KG1 (cell line): ENCODE data around the gene ABHD16A.
"Not testable (repeated sequence)": the region's sequence is repeated elsewhere in the genome, so short reads cannot be mapped to it uniquely, and the experiment has no call there.

ENCODE experiments used
- DNase-seq: peaks from one replicate; lab custom pipeline; 2025; lab: John Stamatoyannopoulos, UW

The ABHD16A gene

DNA sequence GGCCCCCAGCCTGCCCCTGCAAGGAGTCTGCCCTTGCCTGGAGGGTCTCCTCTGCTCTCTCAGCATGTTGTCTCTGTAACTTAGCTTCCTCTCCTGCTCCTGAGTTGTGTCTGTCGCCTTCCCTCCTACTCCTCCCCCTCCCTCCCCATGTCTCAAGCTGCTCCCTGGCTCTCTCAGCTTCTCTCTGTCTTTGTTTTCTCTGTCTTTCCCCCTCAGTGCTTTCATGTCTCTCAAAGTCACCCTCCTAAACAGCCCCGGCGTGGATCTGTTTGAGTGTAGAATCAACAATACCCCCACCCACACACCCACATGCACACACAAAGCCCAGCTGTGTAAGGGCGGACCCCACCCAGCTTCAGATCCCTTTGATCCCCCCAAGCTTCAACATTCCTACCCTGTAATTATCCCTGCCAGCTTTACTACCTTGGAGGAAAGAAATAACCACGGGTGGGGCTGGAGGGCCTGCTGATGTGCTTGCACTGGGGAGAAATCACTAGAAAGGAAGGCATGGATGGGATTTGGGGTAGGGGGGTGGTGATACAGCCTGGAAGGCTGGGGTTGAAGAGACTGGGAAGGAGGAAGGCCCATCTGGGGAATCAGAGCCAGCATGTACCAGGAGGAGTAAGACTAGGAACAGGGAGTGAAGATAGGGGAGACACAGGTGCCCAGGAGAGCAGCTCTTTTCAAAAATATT lies 11.0 kb upstream of the ABHD16A start:
- no peak for DNase-seq

DNA sequence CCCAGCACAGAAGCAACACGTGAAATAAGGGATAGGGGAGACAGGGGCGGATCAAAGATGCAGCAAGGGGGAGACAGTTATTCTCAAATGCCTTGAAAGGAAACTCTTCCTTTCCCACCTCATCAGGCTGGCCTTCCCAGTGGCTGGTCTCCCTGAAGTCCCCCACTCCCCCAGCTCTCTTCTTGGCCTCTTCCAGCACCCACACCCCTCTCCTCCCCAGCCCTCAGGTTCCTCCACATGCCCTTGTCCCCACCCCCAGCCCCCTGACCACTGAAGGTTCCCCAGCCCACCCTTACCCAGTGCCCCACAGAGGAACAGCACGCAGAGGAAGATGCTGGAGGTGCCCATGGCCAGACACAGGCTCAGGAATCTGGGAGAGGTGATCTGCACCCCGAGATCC lies 10.3 kb upstream of the ABHD16A start:
- DNase-seq: no peak

- no peak for DNase-seq
Observed at GRCh38 chr6:31712296-31712695, 9.2 kb upstream of the ABHD16A start.

- DNase-seq: no peak
Observed at GRCh38 chr6:31711233-31711632, 8.1 kb upstream of the ABHD16A start.

DNA sequence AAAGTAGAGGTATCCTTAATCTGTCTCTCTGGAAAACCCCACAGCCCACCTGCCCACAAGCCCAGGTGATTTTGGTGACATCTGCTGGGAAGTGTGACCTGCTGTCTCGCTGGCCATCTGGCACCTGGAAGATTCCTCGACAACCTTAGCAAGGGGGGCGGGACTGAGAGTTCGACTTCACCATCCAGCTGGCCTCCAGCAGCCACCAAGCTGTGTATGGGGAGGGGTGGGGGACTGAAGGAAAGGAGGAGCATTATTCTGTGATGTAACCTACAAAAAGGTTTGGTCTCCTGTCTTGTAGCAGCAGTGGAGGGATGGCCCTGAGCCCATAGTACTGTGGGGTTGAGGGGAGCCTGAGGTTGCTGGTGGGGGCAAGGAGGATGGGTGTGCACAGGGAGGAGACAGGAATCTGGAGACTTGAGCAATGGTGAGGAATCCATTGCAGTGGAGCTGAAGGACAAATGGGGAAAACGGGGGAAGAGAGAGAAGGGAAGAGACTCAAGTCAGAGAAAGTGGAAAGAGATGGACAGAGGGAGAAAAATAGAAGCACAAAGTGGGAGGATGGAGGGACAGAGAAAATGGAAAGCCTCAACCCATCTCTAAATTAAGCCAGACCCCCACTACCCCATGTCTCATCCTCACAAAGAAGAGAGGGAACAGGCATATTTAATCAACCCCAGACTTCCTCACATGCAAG lies 7.5 kb upstream of the ABHD16A start:
- DNase-seq: no peak

- DNase-seq: not testable (repeated sequence)
Observed at GRCh38 chr6:31709157-31709556, 6.0 kb upstream of the ABHD16A start.

GRCh38 chr6:31708224-31708623 lies 5.1 kb upstream of the ABHD16A start:
- DNase-seq: no peak

GRCh38 chr6:31707701-31708100 lies 4.6 kb upstream of the ABHD16A start:
- no peak for DNase-seq

DNA sequence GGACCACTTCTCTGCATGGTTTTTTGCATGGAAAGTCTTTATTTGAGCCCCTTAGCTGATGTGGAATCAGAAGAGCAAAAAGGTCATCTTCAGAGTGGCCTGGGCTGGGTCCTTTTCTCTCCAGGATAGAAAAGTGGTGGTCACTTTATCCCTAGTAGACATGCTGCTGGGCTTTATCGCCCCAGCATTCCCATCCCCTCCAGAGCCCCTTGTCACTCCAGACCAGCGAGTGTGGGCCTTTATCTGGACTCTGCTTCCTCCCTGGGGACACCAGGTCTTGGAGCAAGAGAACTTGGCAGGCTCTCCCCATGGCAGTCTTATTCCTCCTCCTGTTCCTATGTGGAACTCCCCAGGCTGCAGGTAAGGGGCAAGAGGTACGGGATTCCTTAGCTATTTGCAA lies 3.5 kb upstream of the ABHD16A start, which contains the start of gene LY6G6F:
TSS of gene LY6G6F (plus strand) at position 268 of the 400 bp plus-strand sequence. CDS start at position 309, 41 bp downstream.
- no peak for DNase-seq

DNA sequence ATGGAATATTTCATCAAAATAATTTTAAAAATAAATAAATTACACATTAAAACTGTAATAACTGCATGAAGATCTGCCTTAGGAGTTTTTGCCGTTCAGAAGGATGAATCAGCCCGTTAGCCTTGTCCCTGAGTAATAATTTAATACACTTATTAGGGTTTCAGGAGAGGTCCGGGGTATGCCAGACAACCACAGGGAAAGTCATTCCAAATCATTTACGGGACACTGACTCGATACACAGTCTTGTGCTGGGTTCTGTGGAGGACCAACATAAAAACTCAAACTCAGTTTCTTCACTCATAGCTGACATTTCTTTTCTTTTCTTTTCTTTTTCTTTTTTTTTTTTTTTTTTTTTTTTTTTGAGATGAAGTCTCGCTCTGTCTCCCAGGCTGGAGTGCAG lies 2.8 kb upstream of the ABHD16A start:
- DNase-seq: no peak

- no peak for DNase-seq
Observed at GRCh38 chr6:31702405-31702818, 712 bp downstream of the ABHD16A start.

DNA sequence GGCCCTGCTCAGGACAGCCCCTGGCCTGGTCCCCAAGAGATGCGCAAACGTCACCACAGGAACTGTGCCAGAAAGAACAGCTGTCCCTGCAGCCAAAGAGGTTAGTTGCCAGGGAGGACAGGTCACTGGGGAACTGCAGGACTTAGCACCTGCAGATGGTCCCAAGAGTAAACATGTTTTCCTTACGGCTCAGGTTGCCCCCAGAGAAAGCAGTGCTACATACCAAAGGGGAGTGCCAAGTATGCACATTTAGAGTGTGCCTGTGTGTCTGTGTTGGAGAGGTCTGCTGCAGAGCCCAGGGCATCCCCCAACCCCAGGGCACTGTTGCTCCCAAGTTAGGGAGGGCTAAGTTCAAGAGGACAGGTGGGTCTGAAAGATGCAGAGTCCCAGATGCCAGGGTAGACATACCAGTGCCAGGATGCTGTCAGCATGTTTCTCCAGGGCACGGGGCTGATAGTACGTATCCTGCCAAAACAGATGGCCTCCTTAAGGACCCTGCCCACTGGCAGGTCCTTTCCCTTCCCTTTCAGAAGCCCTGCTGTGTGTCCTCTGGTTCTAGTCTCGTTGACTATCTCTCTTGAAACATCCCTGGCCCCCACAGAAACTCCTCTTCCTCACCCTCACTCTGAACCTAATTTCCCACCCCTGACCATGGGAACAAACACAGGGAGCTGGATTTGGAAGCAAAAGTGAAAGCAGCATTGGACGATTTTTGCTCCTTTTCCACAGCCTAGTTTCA lies 1.3 kb downstream of the ABHD16A start:
- DNase-seq: no peak

- no peak for DNase-seq
Observed at GRCh38 chr6:31700740-31701401, 2.3 kb downstream of the ABHD16A start.

GRCh38 chr6:31697555-31697954 lies 5.6 kb downstream of the ABHD16A start:
- no peak for DNase-seq

GRCh38 chr6:31693535-31693934 lies 9.6 kb downstream of the ABHD16A start:
- no peak for DNase-seq

GRCh38 chr6:31692886-31693285 lies 10.2 kb downstream of the ABHD16A start:
- no peak for DNase-seq

DNA sequence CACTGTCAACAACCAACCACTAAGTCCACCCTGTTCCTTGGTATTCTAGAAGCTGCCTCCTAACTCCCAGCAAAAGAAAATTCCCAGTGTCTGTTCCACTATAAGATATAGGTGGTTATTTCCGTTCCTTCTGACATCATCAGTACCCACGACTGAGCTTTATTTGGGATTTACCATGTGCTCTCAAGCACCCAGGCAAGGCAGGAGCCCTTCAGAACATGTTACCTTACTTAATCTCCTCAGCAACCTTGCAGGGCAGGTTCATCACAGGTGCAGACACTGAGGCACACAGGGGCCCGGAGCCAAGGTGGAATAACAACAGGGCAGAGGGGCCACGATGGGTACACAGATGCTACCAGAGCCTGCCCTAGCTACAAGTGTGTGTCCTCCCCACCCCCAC lies 10.8 kb downstream of the ABHD16A start:
- DNase-seq: no peak

DNA sequence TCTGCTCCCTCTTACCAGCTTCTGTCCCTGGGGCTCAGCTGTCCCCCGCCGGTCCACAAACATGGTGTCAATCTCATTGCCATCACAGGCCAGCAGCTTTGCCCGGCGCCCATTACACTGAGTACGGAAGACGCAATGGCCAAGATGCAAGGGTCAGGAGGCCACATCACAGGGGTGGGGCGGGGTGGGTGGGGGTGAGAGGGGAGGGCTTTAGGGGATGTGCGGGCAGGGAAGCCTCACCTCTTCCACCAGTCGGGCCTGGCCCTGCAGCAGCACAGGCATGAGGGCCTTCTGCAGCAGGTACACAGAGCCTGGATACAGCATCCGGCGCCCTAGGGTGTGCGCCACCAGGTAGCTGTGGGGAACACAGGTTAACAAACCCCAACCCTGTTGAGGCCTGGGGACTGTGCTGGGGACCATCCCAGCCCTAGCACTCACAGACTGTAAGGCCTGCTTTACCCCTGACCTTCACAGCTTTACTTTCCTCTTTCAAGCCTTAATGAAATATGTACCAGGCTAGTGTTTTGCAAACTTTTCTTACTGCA lies 11.5 kb downstream of the ABHD16A start:
- DNase-seq: no peak

DNA sequence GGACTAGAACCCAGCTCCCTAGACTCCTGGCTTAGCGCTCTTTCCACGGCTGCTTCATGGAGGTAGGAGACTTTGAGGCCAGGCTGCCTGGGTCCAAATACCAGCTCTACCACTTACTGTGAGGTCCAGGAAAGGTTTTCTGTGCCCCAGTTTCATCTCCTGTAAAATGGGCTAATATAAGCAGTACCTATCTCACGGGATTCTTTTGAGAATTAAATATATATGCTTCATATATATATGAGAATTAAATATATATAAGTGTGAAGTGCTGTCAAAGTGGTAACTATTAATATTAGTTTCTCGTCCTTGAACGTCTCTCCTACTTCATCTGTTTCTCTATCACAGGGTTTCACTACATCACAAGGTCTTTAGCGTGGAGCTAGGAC lies 12.1 kb downstream of the ABHD16A start:
- DNase-seq: no peak

DNA sequence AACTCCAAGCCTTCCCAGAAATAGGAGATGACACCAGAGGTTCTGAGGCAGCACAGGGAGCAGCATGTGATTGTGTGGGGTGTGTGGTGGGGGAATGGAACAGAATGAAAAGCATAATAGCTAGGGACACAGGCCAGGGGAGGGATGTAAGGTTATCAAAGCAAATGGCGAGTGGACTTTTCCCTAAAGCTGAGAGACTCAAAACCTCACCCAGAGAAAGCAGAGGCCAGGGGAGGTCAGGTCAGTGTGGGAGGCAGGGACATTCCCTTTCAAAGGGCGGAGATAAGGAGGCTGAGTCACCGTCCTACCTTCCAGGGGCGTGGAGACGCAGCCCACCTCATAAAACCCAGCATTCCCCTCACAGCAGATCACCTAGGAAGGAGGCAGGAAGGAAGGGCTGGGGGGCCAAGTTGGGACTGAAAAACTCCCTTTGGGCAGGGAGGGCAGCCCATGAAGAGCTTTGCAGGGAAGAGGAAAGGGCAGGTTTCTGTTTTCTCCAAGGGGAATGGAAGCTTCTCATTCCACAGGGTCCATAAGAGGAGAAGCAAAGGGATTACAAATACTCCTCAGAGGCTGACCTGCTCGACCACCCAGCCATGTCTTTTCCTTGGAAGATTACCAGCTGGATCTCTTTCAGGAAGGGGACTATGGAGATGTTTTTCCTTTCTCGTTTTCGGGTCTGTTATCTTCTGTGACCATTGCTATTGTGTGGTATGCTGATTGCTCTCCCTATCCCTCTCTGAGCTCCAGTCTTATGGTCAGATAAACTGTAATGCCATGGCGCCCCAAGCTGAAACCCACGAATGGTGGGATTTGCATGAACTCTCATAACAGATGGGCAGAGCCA lies 12.7 kb downstream of the ABHD16A start:
- no peak for DNase-seq
